GM19395 (cell line): ENCODE measurements around the gene CA10.

Experiments used
- ATAC-seq: cut with Tn5 transposase; IDR thresholded peaks from one replicate; pipeline ENCODE4 v1.9.1; 2021; ENCODE audit warnings: mild to moderate bottlenecking, moderate library complexity; ENCODE audit not compliant: unreplicated experiment

CA10 gene

GRCh38 chr17:51820766-51821165 is 337.7 kb downstream of the CA10 start:
- ATAC-seq = no peak

DNA sequence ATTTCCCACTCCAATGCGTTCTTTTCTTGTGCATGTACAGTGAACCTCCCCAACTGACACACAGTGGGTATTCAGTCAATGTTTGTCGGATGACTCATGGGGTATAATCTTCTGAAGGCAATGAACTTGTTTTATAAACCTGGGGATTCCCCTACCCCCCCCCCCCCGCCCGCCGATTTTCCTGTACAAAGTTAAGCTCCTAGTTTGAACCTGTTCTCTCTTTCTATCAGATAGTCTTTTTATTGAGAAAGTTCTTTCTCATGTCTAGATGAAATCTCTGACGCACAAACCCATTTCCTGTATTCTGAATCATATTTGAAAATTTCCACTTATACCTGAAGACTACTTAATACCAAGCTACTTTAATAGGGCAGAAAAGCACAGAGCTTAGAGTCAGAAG is 338.3 kb downstream of the CA10 start:
- ATAC-seq = no peak

- no peak for ATAC-seq
These were observed 338.9 kb downstream of the CA10 start for GRCh38 chr17:51819341-51820219.

GRCh38 chr17:51818777-51819176 is 339.7 kb downstream of the CA10 start:
- ATAC-seq = no peak

- ATAC-seq = no peak
These were observed 340.6 kb downstream of the CA10 start for GRCh38 chr17:51817955-51818354.

DNA sequence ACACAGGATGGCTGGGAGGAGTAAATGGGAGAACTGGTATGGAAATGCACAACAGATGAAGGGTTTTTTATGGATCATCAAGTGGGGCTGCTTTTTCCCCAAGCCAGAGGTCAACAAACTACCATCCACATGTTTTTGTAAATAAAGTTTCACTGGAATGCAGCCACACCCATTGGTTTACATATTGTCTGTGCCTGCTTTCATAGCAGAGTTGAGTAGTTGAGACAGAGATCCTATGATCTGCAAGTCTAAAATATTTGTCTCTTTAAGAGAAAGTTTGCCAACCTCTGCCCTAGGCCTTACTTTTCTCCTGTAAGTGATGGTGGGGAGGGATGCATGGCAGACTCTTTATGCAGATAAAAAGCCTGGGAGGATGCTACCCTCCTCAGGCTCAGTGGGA is 341.4 kb downstream of the CA10 start:
- no peak for ATAC-seq

DNA sequence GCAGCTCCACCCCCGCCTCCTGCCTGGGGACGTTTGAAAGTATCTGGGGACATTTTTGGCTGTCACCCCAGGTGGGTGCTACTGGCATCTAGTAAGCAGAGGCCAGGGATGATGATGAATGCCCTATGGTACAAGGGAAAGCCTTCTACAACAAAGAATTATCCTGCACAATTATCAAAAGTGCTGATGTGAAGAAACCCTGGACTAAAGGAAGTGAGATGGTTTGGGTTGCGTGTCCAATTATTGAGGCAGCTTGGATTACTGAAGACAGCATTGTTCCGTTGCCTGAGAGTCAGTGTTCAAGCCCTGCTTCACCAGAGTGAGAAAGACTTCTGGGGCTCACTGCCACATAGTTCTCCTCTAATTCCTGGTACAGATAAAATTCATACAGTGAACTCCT is 343.4 kb downstream of the CA10 start:
- no peak for ATAC-seq

- no peak for ATAC-seq
These were observed 344.0 kb downstream of the CA10 start for GRCh38 chr17:51814521-51814920.

GRCh38 chr17:51813784-51814174 is 344.7 kb downstream of the CA10 start:
- no peak for ATAC-seq

DNA sequence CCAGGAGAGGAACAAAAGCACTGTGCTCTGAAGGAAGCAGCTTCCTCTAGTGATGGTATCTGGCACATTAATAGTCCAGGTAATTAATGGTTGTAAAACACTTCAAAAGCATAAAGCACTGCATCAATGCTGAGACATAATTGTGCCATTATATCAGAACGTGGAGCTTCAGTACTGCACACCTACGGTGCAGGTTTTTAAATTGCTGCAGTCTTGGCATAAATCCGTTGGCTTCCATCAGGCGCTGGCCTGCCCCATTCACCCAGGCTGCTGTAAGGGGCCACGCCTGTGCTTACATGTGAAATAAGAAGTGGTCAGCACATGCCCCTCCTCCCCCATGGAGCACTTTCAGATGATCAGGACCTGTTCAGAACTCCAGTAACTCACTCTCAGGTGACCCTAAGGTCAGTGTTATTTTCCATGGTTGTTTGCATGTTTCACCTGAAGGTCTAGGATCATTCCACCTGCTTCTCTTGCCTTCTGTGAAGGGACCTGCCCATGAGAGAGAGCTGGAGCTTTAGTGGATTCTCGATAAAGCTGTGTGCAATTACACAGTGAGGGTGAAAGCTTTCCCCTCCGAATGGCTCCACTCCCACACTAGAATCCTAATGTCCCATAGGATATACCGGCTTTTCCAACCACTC is 345.3 kb downstream of the CA10 start:
- no peak for ATAC-seq

GRCh38 chr17:51807460-51807859 is 351.1 kb downstream of the CA10 start:
- no peak for ATAC-seq

- ATAC-seq = no peak
These were observed 352.7 kb downstream of the CA10 start for GRCh38 chr17:51805765-51806164.

DNA sequence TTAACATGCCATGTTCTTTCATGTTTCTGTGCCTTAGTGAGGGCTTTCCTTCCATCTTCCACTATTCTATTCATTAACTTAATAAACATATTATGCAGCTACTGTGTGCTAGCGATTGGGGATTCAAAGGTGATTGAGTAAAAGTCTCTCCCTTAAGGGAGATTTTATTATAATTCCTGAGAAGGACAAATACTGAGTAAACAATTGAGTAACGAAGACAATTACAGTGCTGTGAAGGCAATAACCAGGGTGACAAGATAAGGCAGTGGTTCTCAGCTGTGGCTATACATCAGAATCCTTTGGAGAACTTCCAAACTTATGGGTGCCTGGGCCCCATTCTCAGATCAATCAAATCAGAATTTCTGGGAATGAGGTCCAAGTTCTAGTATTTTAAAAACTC is 353.3 kb downstream of the CA10 start:
- no peak for ATAC-seq

DNA sequence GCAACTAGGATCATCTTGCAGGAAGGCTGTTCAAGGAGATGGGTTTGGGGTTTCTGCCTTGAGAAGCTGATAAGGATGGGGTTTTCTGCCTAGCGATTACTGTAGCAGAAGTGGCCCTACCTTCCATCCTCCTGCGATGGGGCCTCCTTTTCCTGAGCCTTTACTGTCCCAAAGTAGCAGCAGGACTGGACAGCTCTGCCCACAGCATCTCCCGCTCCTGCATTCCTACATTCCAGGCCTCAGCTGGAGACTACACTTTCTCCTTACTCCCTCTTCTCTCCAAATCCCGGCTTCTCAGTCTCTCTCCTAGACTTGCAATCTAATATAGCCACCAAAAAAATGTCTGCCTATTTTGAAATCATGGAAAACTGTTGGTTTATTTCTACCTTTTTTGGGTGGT is 355.4 kb downstream of the CA10 start:
- ATAC-seq = no peak

DNA sequence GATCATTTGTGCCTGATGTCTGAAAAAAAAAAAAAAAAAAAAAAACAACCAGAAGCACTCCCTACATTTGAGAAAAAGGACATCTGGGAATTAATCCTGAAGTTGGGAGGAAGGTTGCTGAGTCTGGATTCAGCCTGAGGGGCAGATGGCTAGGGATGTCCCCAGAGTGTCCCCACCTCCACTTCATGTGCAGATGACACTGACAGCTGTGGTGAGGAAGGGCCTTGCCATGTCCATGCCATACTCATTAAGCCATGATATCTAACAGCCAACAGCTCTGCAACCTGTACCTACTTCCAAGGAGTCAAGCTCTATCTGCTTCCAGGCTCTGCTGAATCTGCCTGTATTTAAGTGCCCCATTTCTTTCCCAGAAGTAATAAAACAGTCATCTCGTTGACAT is 356.0 kb downstream of the CA10 start:
- ATAC-seq = no peak

GRCh38 chr17:51801626-51802025 is 356.9 kb downstream of the CA10 start:
- ATAC-seq = no peak

- ATAC-seq = no peak
These were observed 358.5 kb downstream of the CA10 start for GRCh38 chr17:51799981-51800380.

DNA sequence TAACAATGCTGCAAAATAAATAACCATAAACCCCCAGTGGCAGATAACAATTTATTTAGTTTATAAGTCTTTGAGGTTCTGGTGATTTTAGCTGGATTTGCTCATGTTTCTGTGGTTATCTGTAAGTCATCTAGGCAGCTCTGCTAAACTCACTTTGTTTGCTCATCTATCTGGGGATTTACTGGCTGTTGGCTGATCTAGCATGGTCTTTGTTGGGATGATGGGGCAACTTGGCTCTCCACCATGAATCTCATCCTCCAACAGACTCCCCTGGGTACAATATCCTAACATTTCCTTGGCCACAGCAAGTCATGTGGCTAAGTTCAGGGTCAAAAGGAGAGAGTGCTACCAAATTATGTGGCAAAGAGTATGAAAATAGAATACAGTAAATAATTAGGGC is 359.3 kb downstream of the CA10 start:
- ATAC-seq = no peak

- no peak for ATAC-seq
These were observed 361.4 kb downstream of the CA10 start for GRCh38 chr17:51797150-51797549.

GRCh38 chr17:51796026-51796425 is 362.5 kb downstream of the CA10 start:
- ATAC-seq = no peak

GRCh38 chr17:51795401-51795800 is 363.1 kb downstream of the CA10 start:
- ATAC-seq = no peak

DNA sequence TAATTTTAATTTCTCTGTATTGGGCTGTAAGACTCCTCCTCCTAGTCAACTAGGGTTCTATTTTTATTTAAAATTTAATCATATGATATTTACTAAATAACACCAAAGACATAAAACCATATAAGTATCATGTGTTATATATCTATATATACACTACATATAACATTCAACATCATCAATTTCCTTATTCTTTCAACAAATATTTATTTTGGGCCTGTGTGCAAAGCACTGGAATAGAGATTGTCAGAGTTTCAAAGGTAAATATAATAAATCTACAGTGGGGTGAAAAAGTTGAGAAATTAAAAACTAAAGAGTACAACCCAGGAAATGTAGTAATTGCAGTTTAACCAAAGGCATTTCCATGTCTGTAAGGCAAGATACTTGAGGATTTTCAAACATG is 364.0 kb downstream of the CA10 start:
- ATAC-seq = no peak

- no peak for ATAC-seq
These were observed 364.8 kb downstream of the CA10 start for GRCh38 chr17:51793686-51794085.
